CD14-positive monocyte (primary cell): ENCODE measurements around the gene DTNBP1. TPM values are rescaled to one million over a fixed set of nuclear protein-coding genes. Genes with fewer than 3 reads are reported as not detected.

Source experiments
- DNase-seq, 3 donors: peaks; one replicate each; pipeline ENCODE4 v3.0.0-alpha.2; 2011 to 2022
- H2AFZ ChIP-seq: 2 replicates; pipeline ENCODE4 v1.6.0; 2012; ENCODE audit warnings: mild to moderate bottlenecking, low read depth, low read length, inconsistent platforms; ENCODE audit not compliant: insufficient read depth, poor library complexity, severe bottlenecking
- H3K27ac ChIP-seq, 2 donors: 1 replicate in 1 of 2; 2 replicates in 1 of 2; pipeline ENCODE4 v1.5.1; 2012 to 2013; ENCODE audit warnings: low read length in 2 of 2, control low read depth in 1 of 2, inconsistent platforms in 1 of 2, low read depth in 1 of 2, mild to moderate bottlenecking in 1 of 2
- H3K27me3 ChIP-seq, 2 donors: one replicate each; pipeline versions ENCODE4 v1.6.0 to v1.6.1; 2011 to 2013; ENCODE audit warnings: low read length in 2 of 2; ENCODE audit not compliant: control insufficient read depth in 2 of 2, insufficient read depth in 2 of 2
- H3K36me3 ChIP-seq, 2 donors: replicated peaks in 1 of 2; 1 replicate in 1 of 2; 2 replicates in 1 of 2; pipeline versions ENCODE4 v1.5.1 to v1.6.1; 2012 to 2013; ENCODE audit warnings: low read length in 2 of 2, control low read depth in 1 of 2, inconsistent platforms in 1 of 2, mild to moderate bottlenecking in 1 of 2; ENCODE audit not compliant: insufficient read depth in 2 of 2, control insufficient read depth in 1 of 2
- H3K4me1 ChIP-seq, 2 donors: 1 replicate in 1 of 2; 2 replicates in 1 of 2; pipeline versions ENCODE4 v1.5.1 to v1.6.1; 2012 to 2013; ENCODE audit warnings: low read length in 2 of 2, control low read depth in 1 of 2, inconsistent platforms in 1 of 2, mild to moderate bottlenecking in 1 of 2, moderate library complexity in 1 of 2; ENCODE audit not compliant: insufficient read depth in 2 of 2, control insufficient read depth in 1 of 2
- H3K4me2 ChIP-seq: replicated peaks from 2 replicates; pipeline ENCODE3; 2012; ENCODE audit warnings: low read length, moderate library complexity, mild to moderate bottlenecking; ENCODE audit not compliant: poor library complexity, severe bottlenecking; ENCODE audit errors: extremely low read depth
- H3K4me3 ChIP-seq, 3 experiments: fragments of 200-600 bp in 1 of 3; sonication (generic) in 1 of 3; replicated peaks in 1 of 3; 1 replicate in 2 of 3; 2 replicates in 1 of 3; pipeline ENCODE4 v1.5.1; 2011 to 2013; ENCODE audit warnings: low read length in 3 of 3, mild to moderate bottlenecking in 3 of 3, control low read depth in 2 of 3, low read depth in 2 of 3, inconsistent platforms in 1 of 3, moderate library complexity in 1 of 3
- H3K79me2 ChIP-seq: 2 replicates; pipeline ENCODE4 v1.6.0; 2012; ENCODE audit warnings: mild to moderate bottlenecking, control low read depth, inconsistent platforms, low read length, moderate library complexity; ENCODE audit not compliant: insufficient read depth
- H3K9ac ChIP-seq: 2 replicates; pipeline ENCODE4 v1.6.0; 2017; ENCODE audit warnings: low read length, mild to moderate bottlenecking; ENCODE audit not compliant: insufficient read depth, poor library complexity, severe bottlenecking
- H3K9me3 ChIP-seq, 2 donors: replicated peaks in 1 of 2; 1 replicate in 1 of 2; 2 replicates in 1 of 2; pipeline versions ENCODE4 v1.5.1 to v1.6.1; 2012 to 2013; ENCODE audit warnings: low read length in 2 of 2, control low read depth in 1 of 2; ENCODE audit not compliant: control insufficient read depth in 1 of 2, insufficient read depth in 1 of 2
- H4K20me1 ChIP-seq: 2 replicates; pipeline ENCODE4 v1.6.0; 2012; ENCODE audit warnings: mild to moderate bottlenecking, low read length, control low read depth, moderate library complexity; ENCODE audit not compliant: insufficient read depth
- H3K27ac Mint-ChIP-seq, 7 donors: one replicate each; pipeline ENCODE4 v1.8.0; 2020; ENCODE audit warnings: mild to moderate bottlenecking in 7 of 7, mixed read lengths in 7 of 7, moderate library complexity in 6 of 7, inconsistent platforms in 2 of 7
- H3K27me3 Mint-ChIP-seq, 3 donors: one replicate each; pipeline ENCODE4 v1.8.0; 2021 to 2022; ENCODE audit warnings: low read depth in 3 of 3, mild to moderate bottlenecking in 3 of 3, mixed read lengths in 3 of 3, moderate library complexity in 3 of 3, inconsistent platforms in 1 of 3
- H3K36me3 Mint-ChIP-seq, 2 donors: one replicate each; pipeline ENCODE4 v1.8.0; 2020; ENCODE audit warnings: mixed read lengths in 2 of 2, inconsistent platforms in 1 of 2, mild to moderate bottlenecking in 1 of 2
- H3K4me1 Mint-ChIP-seq: one replicate; pipeline ENCODE4 v1.8.0; 2020; ENCODE audit warnings: mild to moderate bottlenecking, mixed read lengths
- H3K4me3 Mint-ChIP-seq, 2 donors: one replicate each; pipeline ENCODE4 v1.8.0; 2020; ENCODE audit warnings: mild to moderate bottlenecking in 2 of 2, mixed read lengths in 2 of 2, moderate library complexity in 1 of 2
- H3K9me3 Mint-ChIP-seq, 7 donors: one replicate each; pipeline ENCODE4 v1.8.0; 2020 to 2022; ENCODE audit warnings: mixed read lengths in 7 of 7, mild to moderate bottlenecking in 6 of 7, moderate library complexity in 6 of 7, inconsistent platforms in 2 of 7
- CTCF ChIP-seq: fragments of 200-600 bp; IDR thresholded peaks from one replicate; pipeline ENCODE4 v1.8.0; 2022; ENCODE audit warnings: antibody characterized with exemption, mild to moderate bottlenecking
- WGBS: methylation state at CpG from one replicate; pipeline ENCODE4 v1.1.5; 2013; ENCODE audit warnings: missing lambda C conversion rate; ENCODE audit not compliant: insufficient coverage; 5-methylcytosine and 5-hydroxymethylcytosine counted together
- intact Hi-C, 2 donors: fragments of 100-400 bp; cut with micrococcal nuclease; formaldehyde crosslinking; loops; one replicate each; pipeline versions ENCODE4 v1.15.0 to v1.15.1; 2023
- polyA plus RNA-seq, 3 donors: library from polyadenylated mRNA; depleted of rRNA in 1 of 3; unstranded in 2 of 3; stranded (reverse) in 1 of 3; fragments of 300-500 nt in 2 of 3; fragments of >200 nt in 1 of 3; fragmentation: Illumina TruSeq in 2 of 3; gene quantifications; 1 replicate in 2 of 3; 2 replicates in 1 of 3; pipeline ENCODE4 v1.2.3, GENCODE V29; 2012 to 2021

Gene DTNBP1
- polyA plus RNA-seq, 3 donors = 19.7 to 26.9 (median 20.5) TPM

GRCh38 chr6:15493437-15494168 lies 169.2 kb downstream of the DTNBP1 start:
- DNase-seq = no peak
- no peaks in the 10 kb centered on the region for H3K4me1 ChIP-seq
- intact Hi-C loops = loop anchor here in 1 of 2 donors (5.0 kb wide), 1 partner anchor 129 kb away; no protein-coding TSS in a partner anchor
- no peaks in the 10 kb centered on the region for H3K9me3 ChIP-seq
- H3K36me3 ChIP-seq = peaks cover 66 to 89% of the 10 kb centered on the region in 2 donors
- no peaks in the 10 kb centered on the region for H3K27me3 ChIP-seq
- WGBS = 80% methylated on average over 1 of the region's 9 CpGs
- TF ChIP-seq CTCF = no peak
- no peak overlapping the region for H3K4me2 ChIP-seq
- Mint-ChIP-seq H3K9me3 (no peaks in the 10 kb centered on the region), H3K27ac (peak overlapping the region in 5 of 7 donors; percentile 4 to 55 (median 33)), H3K4me3 (no peak overlapping the region), H3K36me3 (peaks cover 72 to 88% of the 10 kb centered on the region in 2 donors), H3K27me3 (no peaks in the 10 kb centered on the region), H3K4me1 (peaks cover 20% of the 10 kb centered on the region)
- no peak overlapping the region for H3K4me3 ChIP-seq
- H3K9ac ChIP-seq = no peak overlapping the region
- H3K79me2 ChIP-seq = peaks cover 76% of the 10 kb centered on the region
- peaks cover 91% of the 10 kb centered on the region for H4K20me1 ChIP-seq
- H2AFZ ChIP-seq = no peak overlapping the region
- peak overlapping the region in 1 of 2 donors; percentile 42 for H3K27ac ChIP-seq

GRCh38 chr6:15491986-15492269 lies 170.9 kb downstream of the DTNBP1 start:
- 94% methylated on average over 3 of the region's 5 CpGs for WGBS
- Mint-ChIP-seq H3K4me1 (peaks cover 20% of the 10 kb centered on the region), H3K4me3 (no peak overlapping the region)

More at GRCh38 chr6:15491986-15492269, 170.9 kb downstream of the DTNBP1 start:
- H3K4me1 ChIP-seq = no peaks in the 10 kb centered on the region
- H2AFZ ChIP-seq = no peak overlapping the region
- no peak for TF ChIP-seq CTCF
- no peak overlapping the region for H3K4me2 ChIP-seq
- intact Hi-C loops = loop anchor here in 1 of 2 donors (5.0 kb wide), 1 partner anchor 130 kb away; no protein-coding TSS in a partner anchor
- DNase-seq = no peak
- peaks cover 75% of the 10 kb centered on the region for H3K79me2 ChIP-seq
- no peaks in the 10 kb centered on the region for H3K9me3 ChIP-seq
- H3K9ac ChIP-seq = no peak overlapping the region
- Mint-ChIP-seq H3K36me3 (peaks cover 73 to 88% of the 10 kb centered on the region in 2 donors), H3K27me3 (no peaks in the 10 kb centered on the region), H3K9me3 (no peaks in the 10 kb centered on the region), H3K27ac (peak overlapping the region in 4 of 7 donors; percentile 37 to 66 (median 60))
- H3K27ac ChIP-seq = peak overlapping the region in 1 of 2 donors; percentile 66
- no peak overlapping the region for H3K4me3 ChIP-seq
- peaks cover 68 to 88% of the 10 kb centered on the region in 2 donors for H3K36me3 ChIP-seq
- peaks cover 92% of the 10 kb centered on the region for H4K20me1 ChIP-seq
- no peaks in the 10 kb centered on the region for H3K27me3 ChIP-seq
